ENCODE data around the gene SMIM11. TPM values are rescaled to one million over a fixed set of nuclear protein-coding genes. Genes with fewer than 3 reads are reported as not detected.

The SMIM11 gene
- total and polyA plus RNA-seq, 2 of the 4 experiments (the other 2 are of a cell fraction) = 3.6 to 8.8 TPM

DNA sequence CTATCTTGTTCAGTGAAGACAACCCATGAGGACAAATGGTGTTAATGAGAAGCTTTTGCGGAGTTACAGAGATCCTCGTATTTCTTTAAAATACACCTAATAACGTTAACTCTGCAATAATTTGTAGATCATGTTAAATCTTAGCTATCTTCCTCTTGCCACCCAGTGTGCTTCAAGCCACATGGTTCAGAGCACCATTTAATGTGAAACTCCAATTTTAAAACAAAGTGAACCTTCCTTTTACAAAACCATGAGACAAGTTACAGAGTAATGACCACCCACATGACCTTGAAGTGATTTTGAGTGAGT lies 13.2 kb upstream of the SMIM11 start:
- H3K23ac ChIP-seq (ENCODE audit: low read depth, low read length) = no peak overlapping the region
- H3K36me3 ChIP-seq (ENCODE audit: control insufficient read depth, insufficient read depth, low read length) = no peaks in the 10 kb centered on the region
- intact Hi-C loops (cut with micrococcal nuclease) = no loop called here
- H3K4me2 ChIP-seq (ENCODE audit: low read depth, low read length) = no peak overlapping the region
- H2BK20ac ChIP-seq (ENCODE audit: low read depth, low read length) = no peak overlapping the region
- H3K14ac ChIP-seq (replicated peaks; ENCODE audit: low read depth, low read length) = no peak overlapping the region
- no peak for TF ChIP-seq USF2 (IDR thresholded peaks at IDR 0.05; ENCODE audit: low read depth, low read length)
- no peak for TF ChIP-seq MXI1 (IDR thresholded peaks at IDR 0.05; ENCODE audit: borderline replicate concordance, low read depth, low read length)
- TF ChIP-seq ELK1 (IDR thresholded peaks at IDR 0.05; ENCODE audit: borderline replicate concordance, low read depth, low read length) = no peak
- TF ChIP-seq RAD21 (IDR thresholded peaks at IDR 0.05; ENCODE audit: low read length) = no peak
- TF ChIP-seq CHD1 (IDR thresholded peaks at IDR 0.05; ENCODE audit: low read depth, low read length) = no peak
- TF ChIP-seq FOS (IDR thresholded peaks at IDR 0.05; ENCODE audit: low read depth, low read length) = no peak
- no peak for TF ChIP-seq POLR2A (IDR thresholded peaks at IDR 0.05; ENCODE audit: low read depth, low read length)
- no peak for TF ChIP-seq MAZ (IDR thresholded peaks at IDR 0.05; ENCODE audit: borderline replicate concordance, low read depth, low read length)
- TF ChIP-seq MAFK (IDR thresholded peaks at IDR 0.05; ENCODE audit: low read depth, low read length) = no peak
- TF ChIP-seq RFX5 (IDR thresholded peaks at IDR 0.05; ENCODE audit: low read depth, low read length) = no peak
- no peak for TF ChIP-seq CTCF (conservative IDR thresholded peaks at IDR 0.05; ENCODE audit: low read depth, low read length)
- no peak for TF ChIP-seq CEBPB (IDR thresholded peaks at IDR 0.05; ENCODE audit: low read depth, low read length)
- TF ChIP-seq NFE2L2 (IDR thresholded peaks at IDR 0.05; ENCODE audit: low read depth, low read length) = no peak
- TF ChIP-seq RCOR1 (IDR thresholded peaks at IDR 0.05; ENCODE audit: insufficient replicate concordance, low read length) = no peak
- no peak for TF ChIP-seq SMC3 (IDR thresholded peaks at IDR 0.05; ENCODE audit: low read depth, low read length)
- no peak for TF ChIP-seq BHLHE40 (IDR thresholded peaks at IDR 0.05; ENCODE audit: low read depth, low read length)
- no peak overlapping the region for H4K91ac ChIP-seq (ENCODE audit: insufficient read depth, low read depth, low read length)
- H2BK5ac ChIP-seq (ENCODE audit: low read depth, low read length, poor library complexity, severe bottlenecking) = no peak overlapping the region
- H4K20me1 ChIP-seq (ENCODE audit: insufficient read depth, low read length) = no peaks in the 10 kb centered on the region
- H4K8ac ChIP-seq (ENCODE audit: low read depth in 2 of 2, low read length in 2 of 2) = no peak overlapping the region
- no peak overlapping the region for H2AFZ ChIP-seq (replicated peaks; ENCODE audit: low read length, poor library complexity)
- DNase-seq (no peak), ATAC-seq (ENCODE audit: low read depth) (peak; percentile 10; the same call in 1 of the 2 replicates)
- WGBS, 2 experiments (ENCODE audit: extremely low coverage in 2 of 2, insufficient read length in 1 of 2) = no CpG with 5 or more reads among the region's 3 CpGs
- peaks cover 13% of the 10 kb centered on the region for H3K27me3 ChIP-seq (ENCODE audit: control insufficient read depth, insufficient read depth, low read length)
- H2BK15ac ChIP-seq (ENCODE audit: low read depth, low read length) = no peak overlapping the region
- dilution Hi-C loops (cut with HindIII; ENCODE audit: low sequenced_read_pairs, unreplicated experiment) = no loop called here
- H3K27ac ChIP-seq (ENCODE audit: insufficient read depth, low read length) = no peak overlapping the region
- no peak overlapping the region for H4K5ac ChIP-seq (ENCODE audit: low read depth, low read length)
- no peak overlapping the region for H3K18ac ChIP-seq (ENCODE audit: low read depth, low read length)
- no peak overlapping the region for H2BK120ac ChIP-seq (ENCODE audit: low read depth, low read length)
- no peak overlapping the region for H3K56ac ChIP-seq (ENCODE audit: extremely low read depth, insufficient read depth, low read length)
- H3K9me3 ChIP-seq (ENCODE audit: control insufficient read depth, insufficient read depth, low read length) = peaks cover 4% of the 10 kb centered on the region
- no peaks in the 10 kb centered on the region for H3K79me1 ChIP-seq (ENCODE audit: low read depth in 1 of 2, low read length in 2 of 2)
- no peaks in the 10 kb centered on the region for H3K9me1 ChIP-seq (ENCODE audit: insufficient read depth, low read length)
- in situ Hi-C loops (cut with MboI; ENCODE audit: low sequenced_read_pairs) = no loop called here
- CTCF ChIA-PET = interaction anchor here (0.7 to 2.4 kb wide), 3 partner anchors 24 to 438 kb away, joined by 3 to 6 read pairs (median 3); no protein-coding TSS in a partner anchor
- H2AK5ac ChIP-seq (ENCODE audit: low read depth, low read length) = no peak overlapping the region
- no peak overlapping the region for H2AK9ac ChIP-seq (replicated peaks; ENCODE audit: low read depth, low read length, poor library complexity)
- POLR2A ChIA-PET (ENCODE audit: unreplicated experiment) = no interaction called here
- H3K4ac ChIP-seq (ENCODE audit: low read depth, low read length) = no peak overlapping the region
- no peak overlapping the region for H3K4me3 ChIP-seq (ENCODE audit: insufficient read depth, low read depth, low read length)
- H3K9ac ChIP-seq (ENCODE audit: low read depth, low read length) = no peak overlapping the region
- no peaks in the 10 kb centered on the region for H3K4me1 ChIP-seq (ENCODE audit: control insufficient read depth, insufficient read depth, low read length)
- no TSS peak for BruUV-seq (replicated peaks)

Measured in IMR-90 (cell line).